ENCODE results near the gene CCDC57.
A peak's percentile ranks its signal among the peaks of the same experiment; 100 is the strongest.

GRCh38 chr17:82051776-82052637 lies 160.6 kb downstream of the CCDC57 start, which contains the start of the genes GPS1 and RFNG:
- TF ChIP-seq CTCF (IDR thresholded peaks at IDR 0.05) = no peak
- peak; percentile 9 to 47 for TF ChIP-seq POLR2A (IDR thresholded peaks at IDR 0.05)

Measured in heart left ventricle (tissue), 13 donors.